IMR-90 (cell line): ENCODE data around the gene UBE2A. TPM values are rescaled to one million over a fixed set of nuclear protein-coding genes. Genes with fewer than 3 reads are reported as not detected.

Source experiments
- ATAC-seq: fragments of 200-7000 bp; cut with Tn5 transposase; 2 replicates; pipeline ENCODE4 v1.9.1; 2020; ENCODE audit warnings: low read depth, mild to moderate bottlenecking, moderate library complexity
- BruUV-seq: library from RNA; stranded (reverse); fragments of 400-500 nt; replicated peaks from 2 replicates; lab custom pipeline; 2021; lab: Mats Ljungman, UMichigan
- CTCF ChIA-PET: fragments of 300-600 bp; formaldehyde crosslinking; extraction: SDS; loops from one replicate; lab custom pipeline; 2021; ENCODE audit warnings: antibody characterized with exemption; lab: Yijun Ruan, JAX
- POLR2A ChIA-PET: fragments of 300-600 bp; sonication (Branson Sonifier 250); formaldehyde crosslinking; loops from one replicate; lab custom pipeline; 2022; ENCODE audit warnings: antibody characterized with exemption; ENCODE audit not compliant: unreplicated experiment; lab: Charles Lee
- DNase-seq: peaks from one replicate; pipeline ENCODE4 v3.0.0; 2013
- H2AFZ ChIP-seq: replicated peaks from 2 replicates; pipeline ENCODE3; 2013; ENCODE audit warnings: low read length, mild to moderate bottlenecking; ENCODE audit not compliant: poor library complexity
- H2AK5ac ChIP-seq: 2 replicates; pipeline ENCODE4 v1.6.1; 2013; ENCODE audit warnings: low read depth, low read length, inconsistent platforms
- H2AK9ac ChIP-seq: replicated peaks from 2 replicates; pipeline ENCODE3; 2013; ENCODE audit warnings: mild to moderate bottlenecking, low read depth, low read length, moderate library complexity; ENCODE audit not compliant: poor library complexity
- H2BK120ac ChIP-seq: 2 replicates; pipeline ENCODE4 v1.6.1; 2013; ENCODE audit warnings: low read depth, low read length, inconsistent platforms
- H2BK15ac ChIP-seq: 3 replicates; pipeline ENCODE4 v1.6.1; 2013; ENCODE audit warnings: low read depth, low read length, inconsistent platforms
- H2BK20ac ChIP-seq: 2 replicates; pipeline ENCODE4 v1.6.1; 2013; ENCODE audit warnings: low read depth, mild to moderate bottlenecking, inconsistent platforms, low read length, moderate library complexity
- H2BK5ac ChIP-seq: 2 replicates; pipeline ENCODE4 v1.6.1; 2013; ENCODE audit warnings: mild to moderate bottlenecking, low read depth, low read length, inconsistent platforms; ENCODE audit not compliant: poor library complexity, severe bottlenecking
- H3K14ac ChIP-seq: replicated peaks from 2 replicates; pipeline ENCODE4 v1.6.1; 2013; ENCODE audit warnings: low read depth, low read length, inconsistent platforms
- H3K18ac ChIP-seq: 2 replicates; pipeline ENCODE4 v1.6.1; 2013; ENCODE audit warnings: low read depth, low read length, control low read depth
- H3K23ac ChIP-seq: 2 replicates; pipeline ENCODE4 v1.6.1; 2013; ENCODE audit warnings: low read depth, low read length, inconsistent platforms
- H3K27ac ChIP-seq: 2 replicates; pipeline ENCODE4 v1.5.1; 2013; ENCODE audit warnings: mild to moderate bottlenecking, control low read depth, low read length; ENCODE audit not compliant: insufficient read depth
- H3K27me3 ChIP-seq: 2 replicates; pipeline ENCODE4 v1.6.1; 2013; ENCODE audit warnings: low read length; ENCODE audit not compliant: control insufficient read depth, insufficient read depth
- H3K36me3 ChIP-seq: 2 replicates; pipeline ENCODE4 v1.6.1; 2013; ENCODE audit warnings: low read length, mixed read lengths; ENCODE audit not compliant: control insufficient read depth, insufficient read depth
- H3K4ac ChIP-seq: 2 replicates; pipeline ENCODE4 v1.6.1; 2013; ENCODE audit warnings: low read depth, low read length, inconsistent platforms
- H3K4me1 ChIP-seq: 2 replicates; pipeline ENCODE4 v1.6.1; 2013; ENCODE audit warnings: low read length, mixed read lengths; ENCODE audit not compliant: control insufficient read depth, insufficient read depth
- H3K4me2 ChIP-seq: 2 replicates; pipeline ENCODE4 v1.6.1; 2013; ENCODE audit warnings: low read depth, mild to moderate bottlenecking, control low read depth, low read length, moderate library complexity
- H3K4me3 ChIP-seq: 2 replicates; pipeline ENCODE4 v1.5.1; 2013; ENCODE audit warnings: low read depth, mild to moderate bottlenecking, control low read depth, low read length, moderate library complexity; ENCODE audit not compliant: insufficient read depth
- H3K56ac ChIP-seq: 2 replicates; pipeline ENCODE4 v1.6.1; 2013; ENCODE audit warnings: low read length, inconsistent platforms; ENCODE audit not compliant: insufficient read depth; ENCODE audit errors: extremely low read depth
- H3K79me1 ChIP-seq, 2 experiments: 2 replicates each; pipeline ENCODE4 v1.6.1; 2013; ENCODE audit warnings: low read length in 2 of 2, inconsistent platforms in 1 of 2, low read depth in 1 of 2
- H3K9ac ChIP-seq: 2 replicates; pipeline ENCODE4 v1.6.1; 2013; ENCODE audit warnings: low read depth, low read length, control low read depth
- H3K9me1 ChIP-seq: 2 replicates; pipeline ENCODE4 v1.6.1; 2013; ENCODE audit warnings: low read length, inconsistent platforms; ENCODE audit not compliant: insufficient read depth
- H3K9me3 ChIP-seq: 2 replicates; pipeline ENCODE4 v1.6.1; 2013; ENCODE audit warnings: low read length; ENCODE audit not compliant: control insufficient read depth, insufficient read depth
- H4K20me1 ChIP-seq: 2 replicates; pipeline ENCODE4 v1.6.1; 2013; ENCODE audit warnings: low read length, inconsistent platforms; ENCODE audit not compliant: insufficient read depth
- H4K5ac ChIP-seq: 2 replicates; pipeline ENCODE4 v1.6.1; 2013; ENCODE audit warnings: mild to moderate bottlenecking, low read depth, low read length, control low read depth
- H4K8ac ChIP-seq, 2 experiments: 2 replicates each; pipeline ENCODE4 v1.6.1; 2013; ENCODE audit warnings: low read depth in 2 of 2, low read length in 2 of 2, control low read depth in 1 of 2, inconsistent platforms in 1 of 2
- H4K91ac ChIP-seq: 2 replicates; pipeline ENCODE4 v1.6.1; 2013; ENCODE audit warnings: low read depth, low read length, inconsistent platforms; ENCODE audit not compliant: insufficient read depth
- ELK1 ChIP-seq: fragments of 150-350 bp; IDR thresholded peaks from 2 replicates; pipeline ENCODE4 v1.6.1; 2016; ENCODE audit warnings: low read depth, mild to moderate bottlenecking, low read length, moderate library complexity, borderline replicate concordance
- MAZ ChIP-seq: IDR thresholded peaks from 2 replicates; pipeline ENCODE4 v1.6.1; 2012; ENCODE audit warnings: low read depth, mild to moderate bottlenecking, low read length, improper control_type of control experiment, moderate library complexity, borderline replicate concordance
- SMC3 ChIP-seq: fragments of 150-350 bp; IDR thresholded peaks from 2 replicates; pipeline ENCODE4 v1.6.1; 2016; ENCODE audit warnings: low read depth, mild to moderate bottlenecking, antibody characterized with exemption, low read length, moderate library complexity
- WGBS, 2 experiments: methylation state at CpG; one replicate each; pipeline versions ENCODE4 v1.1.5 to v1.1.7; 2013; ENCODE audit warnings: missing lambda C conversion rate in 2 of 2; ENCODE audit not compliant: insufficient read length in 1 of 2; ENCODE audit errors: extremely low coverage in 2 of 2; 5-methylcytosine and 5-hydroxymethylcytosine counted together
- dilution Hi-C: fragments of 300-500 bp; cut with HindIII; formaldehyde crosslinking; loops from one replicate; pipeline ENCODE4 v1.14.3; 2018; ENCODE audit warnings: low sequenced_read_pairs; ENCODE audit not compliant: unreplicated experiment
- in situ Hi-C: fragments of 300-500 bp; cut with MboI; formaldehyde crosslinking; loops from 3 replicates; pipeline ENCODE4 v1.14.3; 2019; ENCODE audit warnings: low sequenced_read_pairs, inconsistent platforms, mixed read lengths
- intact Hi-C: fragments of 100-400 bp; cut with micrococcal nuclease; formaldehyde crosslinking; loops from 2 replicates; pipeline ENCODE4 v1.10.0; 2022
- polyA plus RNA-seq, 3 experiments: library from polyadenylated mRNA; depleted of rRNA; stranded (reverse); fragments of >200 nt; gene quantifications; 2 replicates each; pipeline ENCODE4 v1.2.3, GENCODE V29; 2012; ENCODE audit warnings: low replicate concordance in 1 of 3
- total RNA-seq: library from RNA; depleted of rRNA; stranded (reverse); fragments of >200 nt; gene quantifications from 2 replicates; pipeline ENCODE4 v1.2.3, GENCODE V29; 2012

Gene UBE2A
- total and polyA plus RNA-seq, 2 of the 4 experiments (the other 2 are of a cell fraction) = 12.9 to 50.5 TPM

- intact Hi-C loops = loop anchor here (5.0 kb wide), 2 partner anchors 187 to 267 kb away; partner anchors contain the start of genes NDUFA1, RNF113A and RPL39
- CTCF ChIA-PET = interaction anchor here (0.6 kb wide), 1 partner anchor 11 kb away, joined by 3 read pairs; no protein-coding TSS in a partner anchor
- Histone ChIP-seq H3K9ac (peak overlapping the region; percentile 98), H3K9me3 (no peaks in the 10 kb centered on the region), H3K36me3 (no peaks in the 10 kb centered on the region), H3K56ac (peak overlapping the region; percentile 43; the same call in 1 of the 2 replicates), H3K27ac (peak overlapping the region; percentile 93), H3K27me3 (no peaks in the 10 kb centered on the region), H2AFZ (peak overlapping the region; percentile 94), H4K5ac (peak overlapping the region; percentile 80), H3K4me3 (peak overlapping the region; percentile 97), H3K14ac (peak overlapping the region; percentile 82), H3K18ac (peak overlapping the region; percentile 71), H3K4me2 (peak overlapping the region; percentile 94), H3K4me1 (no peaks in the 10 kb centered on the region), H2AK5ac (peak overlapping the region; percentile 56), H2BK120ac (no peak overlapping the region), H2BK5ac (peak overlapping the region; percentile 90), H3K9me1 (0 out of 2 replicates have a peak, but pooled peaks cover 3% of the 10 kb centered on the region), H2BK20ac (no peak overlapping the region), H4K91ac (peak overlapping the region; percentile 66; the same call in 1 of the 2 replicates), H2AK9ac (peak overlapping the region; percentile 89), H4K8ac (peak overlapping the region; percentile 41 to 86), H3K23ac (peak overlapping the region; percentile 63; the same call in 1 of the 2 replicates), H3K79me1 (peaks cover 0 to 10% of the 10 kb centered on the region in 2 experiments; a peak in 2 of 4 replicates), H2BK15ac (no peak overlapping the region), H3K4ac (peak overlapping the region; percentile 79), H4K20me1 (peaks cover 14% of the 10 kb centered on the region)
- POLR2A ChIA-PET = no interaction called here
- 28% methylated on average over 7 of the region's 68 CpGs; no CpG with 5 or more reads in 1 of the 2 experiments for WGBS, 2 experiments
- DNase-seq (no peak), ATAC-seq (peak; percentile 58)
- BruUV-seq = no TSS peak
- in situ Hi-C loops = no loop called here
- TF ChIP-seq SMC3 = no peak
- peak; percentile 17; the same call in 1 of the 2 replicates for TF ChIP-seq MAZ
- TF ChIP-seq ELK1 = no peak
- dilution Hi-C loops = no loop called here
Measured at GRCh38 chrX:119605464-119606279, 31.3 kb downstream of the UBE2A start.
